Kasumi-1 (cell line): Measurements from ENCODE around the gene PIGU.

ENCODE experiments used
- DNase-seq, 2 experiments: peaks; one replicate each; lab custom pipeline; 2025; lab: John Stamatoyannopoulos, UW

Gene PIGU

DNA sequence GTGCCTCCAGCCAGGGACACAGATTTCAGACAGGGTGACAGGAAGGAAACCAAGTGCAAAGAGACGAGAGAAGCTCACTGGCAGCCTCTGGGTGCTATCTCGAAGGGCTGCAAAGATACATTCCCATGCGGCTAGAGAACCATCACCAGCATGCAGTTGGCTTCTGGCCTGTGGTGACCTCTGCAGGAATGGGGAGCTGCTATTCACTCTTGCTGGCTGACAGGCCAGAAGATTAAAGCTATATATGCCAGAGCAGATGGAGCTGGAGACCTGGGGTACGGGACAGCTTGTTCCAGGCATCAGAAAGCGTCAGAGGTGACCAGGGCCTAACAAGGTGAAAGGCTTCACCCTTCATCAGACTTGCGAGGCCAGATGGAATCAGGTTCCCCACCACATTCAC, 98.4 kb downstream of the PIGU start:
- DNase-seq: no peak

DNA sequence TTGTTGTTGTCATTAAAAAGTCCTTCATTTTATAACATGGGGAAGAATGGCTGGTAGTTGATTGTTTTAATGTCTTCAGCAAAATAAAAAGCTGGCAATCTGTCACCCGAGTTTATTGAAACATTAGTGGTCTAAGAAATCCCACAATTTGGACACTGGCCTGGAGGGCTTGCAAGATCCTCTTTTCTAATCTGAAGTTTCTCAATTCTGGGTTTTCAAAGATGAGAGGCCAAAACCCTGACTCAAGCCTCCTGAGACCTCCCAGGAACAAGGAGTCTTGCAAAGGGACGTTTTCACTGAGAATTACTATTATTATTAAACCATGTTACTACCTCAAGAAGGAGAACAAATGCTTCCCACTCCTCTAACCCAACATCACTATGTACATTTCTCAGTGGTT, 98.9 kb downstream of the PIGU start:
- DNase-seq: no peak

DNA sequence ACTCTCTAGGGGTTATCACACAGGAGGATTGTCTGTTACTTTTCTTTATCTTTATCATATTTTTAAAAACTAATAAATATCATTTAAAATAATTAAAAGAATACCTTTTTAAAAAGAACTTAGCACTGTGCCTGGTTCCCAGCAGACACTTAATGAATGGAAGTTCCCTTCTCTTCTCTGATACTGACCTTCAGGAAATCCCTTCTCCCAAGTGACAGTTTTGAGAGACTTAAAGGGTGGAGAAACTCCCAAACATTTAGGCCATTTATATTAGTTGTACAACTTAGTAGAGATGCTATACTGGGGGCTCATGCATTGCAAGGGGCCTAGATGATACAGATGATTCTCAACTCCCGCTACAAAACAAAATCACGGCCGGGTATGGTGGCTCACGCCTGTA, 99.8 kb downstream of the PIGU start:
- DNase-seq: no peak

DNA sequence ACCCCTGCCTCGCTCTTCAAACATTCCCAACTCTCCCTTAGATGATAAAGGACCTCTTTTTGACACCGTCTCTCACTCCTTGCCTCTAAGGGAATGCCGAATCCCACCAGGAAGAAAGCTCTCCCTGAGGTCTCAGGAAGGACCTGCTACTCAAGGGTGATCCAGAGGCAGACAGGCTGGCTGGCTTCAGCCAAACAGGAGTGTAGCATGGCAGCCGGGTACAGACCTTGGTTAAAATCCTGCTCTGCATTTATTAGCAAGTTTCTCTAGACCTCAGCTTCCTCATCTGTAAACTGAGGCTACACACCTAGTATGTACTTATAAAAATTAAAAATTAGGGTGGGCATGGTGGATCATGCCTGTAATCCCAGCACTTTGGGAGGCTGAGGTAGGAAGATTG, 101.1 kb downstream of the PIGU start:
- no peak for DNase-seq

DNA sequence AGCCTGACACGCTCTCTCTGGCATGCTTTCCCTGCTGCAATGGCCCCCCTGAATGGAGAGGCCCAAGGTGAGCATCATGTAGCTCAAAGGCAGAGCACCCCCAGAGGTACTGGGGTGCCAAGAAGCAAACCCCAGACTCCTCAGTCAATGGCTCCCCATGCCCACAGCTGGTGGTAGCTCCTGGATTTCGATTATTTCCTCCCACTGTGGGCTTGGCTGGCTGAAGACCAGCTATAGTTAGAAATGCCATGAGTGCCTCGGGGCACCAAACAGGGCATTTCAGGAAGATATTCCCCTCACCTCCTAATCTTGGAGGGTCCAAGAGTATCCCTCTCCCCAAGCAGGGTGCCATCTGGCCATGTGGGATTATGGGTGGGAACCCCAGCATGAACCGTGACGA, 101.6 kb downstream of the PIGU start:
- no peak for DNase-seq

DNA sequence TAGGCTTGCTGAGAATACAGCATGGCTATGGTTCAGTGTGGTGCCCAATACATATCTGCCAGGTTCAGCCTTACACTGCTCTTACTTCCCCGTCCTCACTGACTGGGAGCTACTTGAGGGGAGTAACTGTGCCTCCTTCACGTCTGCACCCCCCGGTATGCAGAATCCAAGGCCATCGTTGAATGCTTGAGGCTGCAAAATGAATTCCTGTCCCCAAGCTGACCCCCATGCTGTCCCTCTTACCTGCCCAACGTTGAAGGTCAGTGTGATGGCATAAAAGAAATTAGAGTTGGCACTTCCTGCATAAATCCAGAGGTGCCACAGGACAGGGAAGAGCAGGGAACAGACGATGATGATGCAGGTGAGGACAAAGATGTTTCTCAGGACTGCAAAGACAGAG, 102.0 kb downstream of the PIGU start:
- DNase-seq: no peak

DNA sequence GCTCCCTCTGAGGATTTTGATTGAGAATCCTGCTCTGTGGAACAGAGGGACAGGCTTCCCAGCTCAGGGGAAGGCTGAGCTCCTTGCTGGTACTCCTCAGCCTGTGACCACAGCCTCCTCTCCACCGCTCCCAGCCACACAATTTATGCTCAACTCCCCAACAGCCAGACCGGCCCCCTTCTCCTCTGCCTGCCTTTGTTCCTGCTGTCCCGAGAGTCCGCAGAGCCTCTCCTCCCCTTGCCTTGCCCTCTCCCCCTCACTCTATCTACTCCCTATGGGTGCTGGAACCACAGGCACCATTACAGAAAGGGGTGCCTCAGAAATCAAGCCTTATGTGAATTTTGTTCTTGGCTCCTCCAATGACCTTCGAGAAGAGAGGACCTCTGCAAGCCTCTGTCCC, 102.5 kb downstream of the PIGU start:
- no peak for DNase-seq

DNA sequence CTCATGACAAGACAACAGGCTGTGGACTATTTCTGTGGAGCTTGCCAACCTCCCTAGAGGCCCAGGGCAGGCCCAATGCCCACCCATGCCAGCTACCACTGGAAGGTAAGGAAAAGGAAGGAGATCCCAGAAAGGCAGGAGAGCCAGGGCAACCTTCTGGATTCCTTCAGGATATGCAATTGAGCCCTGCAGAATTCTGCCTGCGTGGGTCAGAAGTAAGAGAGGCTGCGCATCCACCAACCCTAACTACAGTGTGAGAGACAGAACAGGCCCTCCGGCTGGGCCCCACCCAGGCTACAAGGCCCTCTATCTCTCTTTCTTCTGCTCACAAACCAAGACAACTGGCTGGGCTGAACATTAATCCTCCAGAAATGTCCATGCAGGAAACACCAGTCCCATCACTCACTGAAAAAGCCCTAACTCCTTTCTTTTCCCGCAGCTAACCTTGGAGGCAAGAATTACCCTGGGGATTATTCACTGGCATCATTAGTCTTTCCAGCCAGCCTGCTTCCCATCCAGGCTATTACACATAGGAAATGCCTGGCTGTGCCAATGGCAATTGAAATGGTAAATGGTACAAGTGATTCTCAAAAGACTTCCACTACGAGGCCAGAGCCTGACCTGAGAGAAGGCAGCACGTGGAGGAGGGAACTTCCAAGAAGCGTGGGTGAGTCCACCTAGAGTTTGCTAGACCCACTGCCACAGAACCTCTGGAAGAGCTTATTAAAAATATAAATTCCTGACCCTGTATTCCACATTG, 103.2 kb downstream of the PIGU start:
- DNase-seq: no peak

DNA sequence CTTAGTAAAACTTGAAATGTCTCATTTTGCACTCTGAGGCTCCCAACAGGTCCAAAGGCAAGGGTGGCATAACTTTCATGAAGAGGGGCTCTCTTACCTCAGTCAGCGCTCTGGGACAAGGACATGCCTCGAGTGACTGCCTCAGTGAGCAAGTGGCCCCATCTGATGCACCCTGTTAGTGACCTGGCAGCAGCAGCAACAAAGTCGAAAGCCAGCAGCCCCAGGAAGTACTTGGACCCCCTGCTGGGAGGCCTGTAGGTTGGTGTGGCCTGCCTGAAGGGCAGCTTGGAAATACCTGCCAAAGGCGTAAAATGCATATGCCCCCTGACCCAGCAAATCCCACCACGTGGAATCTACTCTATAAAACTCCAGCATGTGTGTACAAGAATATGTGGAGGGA, 105.1 kb downstream of the PIGU start:
- DNase-seq: no peak

DNA sequence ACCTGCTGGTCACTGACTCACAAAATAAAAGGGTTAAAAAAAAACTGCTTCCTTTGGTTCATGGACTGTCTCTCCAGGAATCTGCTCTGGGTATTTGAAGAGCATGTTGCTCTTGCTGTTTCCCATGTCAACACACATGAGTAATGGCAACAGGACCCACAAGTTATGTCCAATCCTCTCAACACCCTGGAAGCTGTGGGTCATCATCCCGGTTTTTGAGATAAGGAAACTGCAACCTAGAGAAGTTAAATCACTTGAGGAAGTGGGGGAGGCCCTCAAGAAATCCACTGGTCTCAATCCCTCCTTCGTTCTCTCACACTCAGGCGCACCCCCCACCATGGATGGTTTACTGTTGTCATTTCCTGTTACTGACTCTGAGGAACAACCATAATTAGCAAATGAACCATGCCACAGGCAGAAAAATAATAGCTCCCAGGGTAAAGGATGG, 106.0 kb downstream of the PIGU start:
- peak in 1 of 2 experiments; percentile 17 for DNase-seq

DNA sequence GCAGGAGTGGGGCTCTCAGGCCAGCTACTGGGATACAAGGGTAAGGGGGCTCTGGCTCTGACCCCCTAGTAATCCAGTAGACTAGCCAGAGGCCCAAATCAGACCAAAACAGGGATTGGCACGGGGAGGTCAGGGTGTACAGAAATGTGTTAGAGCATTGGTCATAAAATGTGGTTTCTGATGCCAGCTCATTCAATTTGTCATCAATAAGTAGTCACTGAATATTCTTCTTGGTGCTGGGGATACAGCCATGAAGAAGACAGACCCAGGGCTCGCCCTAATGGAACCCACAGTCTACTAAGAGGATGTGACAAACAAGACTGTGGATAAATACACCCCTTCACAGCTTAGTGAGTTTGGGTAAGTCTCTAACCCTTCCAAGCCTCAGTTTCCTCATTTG, 107.3 kb downstream of the PIGU start:
- no peak for DNase-seq

DNA sequence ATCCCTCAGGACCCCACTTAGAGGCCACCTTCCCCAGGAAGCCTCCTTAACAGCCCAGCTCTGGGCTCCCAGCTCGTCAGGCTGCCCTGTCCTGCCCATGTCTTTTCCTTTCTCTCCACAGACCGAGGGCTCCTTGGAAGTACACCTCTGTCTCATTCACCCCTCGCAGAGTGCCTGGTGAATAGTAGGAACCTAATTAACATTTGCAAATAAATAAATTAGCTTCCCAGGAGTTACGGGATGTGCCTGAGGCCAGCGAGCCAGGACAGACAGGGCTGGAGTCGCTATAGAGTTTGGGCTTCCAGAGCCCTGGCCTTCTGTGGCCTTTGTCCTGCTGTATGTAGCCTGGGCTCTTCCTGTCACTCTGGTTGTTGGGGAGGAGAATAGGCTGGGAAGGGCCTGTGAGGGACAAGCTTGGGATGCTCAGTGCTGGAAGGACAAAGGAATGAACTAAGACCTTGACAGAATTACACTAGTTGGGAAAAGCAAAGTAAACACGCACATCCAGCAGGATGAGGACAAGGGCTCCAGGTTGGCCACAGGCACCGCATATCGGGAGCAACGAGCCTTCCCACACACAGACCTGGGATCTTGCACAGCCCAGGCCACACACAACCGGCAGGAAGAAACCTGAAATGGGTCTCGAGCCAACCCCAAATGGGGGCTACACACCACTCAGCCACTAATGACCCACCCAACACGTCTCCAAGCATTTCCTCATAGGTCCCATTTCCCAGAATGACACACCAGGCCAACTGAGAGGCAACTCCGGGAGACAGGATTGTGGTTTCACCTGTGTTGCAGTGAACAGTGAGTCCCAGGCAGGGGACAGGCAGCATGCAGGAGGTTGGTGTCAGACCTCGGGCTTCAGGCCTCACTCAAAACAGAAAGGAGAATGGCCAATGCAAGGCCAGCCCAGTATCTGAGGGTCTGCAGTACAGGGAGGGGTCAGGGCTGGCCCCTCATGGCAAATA, 108.7 kb downstream of the PIGU start:
- no peak for DNase-seq

DNA sequence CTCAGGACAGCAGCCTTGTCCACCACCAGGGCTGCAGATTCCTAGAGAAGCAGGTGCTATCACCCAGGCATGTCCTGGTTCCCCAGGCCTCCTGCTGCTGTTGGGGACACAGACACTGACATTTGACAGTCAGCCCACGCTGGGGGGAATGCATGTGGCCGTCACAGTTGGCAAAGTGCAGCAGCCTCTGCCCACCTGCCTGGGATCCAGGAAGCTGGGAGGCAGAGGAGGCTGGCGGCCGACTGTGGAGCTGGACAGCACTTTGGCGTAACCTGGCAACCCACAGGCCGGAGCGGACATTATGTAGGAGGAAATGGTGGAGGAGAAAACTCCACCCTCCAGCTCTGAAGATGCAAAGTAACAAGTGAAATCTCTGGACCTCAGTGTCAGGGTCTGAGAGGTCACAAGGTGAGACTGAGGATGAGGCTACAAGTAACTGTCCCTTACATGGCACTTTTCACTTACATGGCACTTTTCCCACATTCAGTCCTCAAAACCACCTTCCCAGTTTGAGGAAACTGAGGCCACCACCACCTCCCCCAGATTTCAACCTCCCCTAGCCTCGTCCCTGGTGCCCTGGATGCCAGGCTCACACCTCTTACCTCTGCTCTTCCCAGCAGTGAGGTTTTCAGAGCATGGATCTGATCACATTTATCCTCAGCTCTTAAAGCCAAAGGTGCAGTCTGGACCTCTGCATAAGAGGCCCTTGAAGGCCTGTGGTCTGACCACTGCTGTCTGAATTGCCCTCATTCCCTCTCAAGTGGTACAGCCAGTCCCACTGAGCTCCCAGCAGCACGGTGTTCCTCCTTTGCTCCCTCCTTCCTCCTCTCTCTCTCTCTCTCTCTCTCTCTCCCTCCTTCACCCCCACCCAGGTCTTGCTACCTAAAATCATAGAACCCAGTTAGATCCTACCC, 109.7 kb downstream of the PIGU start:
- no peak for DNase-seq

DNA sequence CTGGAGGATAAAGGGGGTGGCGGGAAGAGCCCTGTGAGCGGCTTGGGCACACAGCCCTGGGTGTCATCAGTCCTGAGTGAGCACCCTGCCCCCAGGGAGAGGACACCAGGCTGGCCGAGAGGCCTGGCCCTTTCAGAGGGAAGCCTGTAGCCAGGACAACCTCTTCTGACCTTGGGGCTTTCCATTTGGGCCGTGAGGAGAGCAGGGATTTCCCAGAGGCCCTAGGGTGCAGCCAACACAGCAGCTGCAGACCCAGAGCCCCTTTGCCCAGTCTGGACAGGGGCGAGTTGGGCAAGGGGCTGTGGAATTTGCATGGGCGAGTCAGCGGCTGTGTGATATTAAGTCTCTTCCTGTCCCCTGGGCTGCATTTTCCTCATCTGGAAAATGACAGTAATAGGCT, 112.1 kb downstream of the PIGU start:
- no peak for DNase-seq

DNA sequence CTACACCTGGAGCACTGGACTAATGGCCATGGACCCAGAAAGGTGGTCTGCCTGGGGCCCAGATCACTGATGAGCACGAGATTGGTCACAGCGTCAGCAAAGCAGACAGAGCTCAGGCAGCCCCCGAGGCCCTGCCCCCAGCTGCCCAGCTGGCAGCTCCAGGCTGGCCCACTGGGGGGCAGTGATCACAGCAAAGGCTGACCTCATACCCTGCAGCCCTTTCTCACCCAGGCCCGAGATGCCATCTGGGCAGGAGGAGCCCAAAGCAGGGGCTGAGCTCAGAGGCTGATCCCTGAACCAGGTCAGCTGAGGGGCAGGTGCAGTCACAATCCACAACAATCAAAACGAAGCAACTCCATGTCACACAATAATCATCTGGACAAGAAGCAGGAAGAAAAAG, 114.3 kb downstream of the PIGU start:
- peak; percentile 2 to 8 for DNase-seq

DNA sequence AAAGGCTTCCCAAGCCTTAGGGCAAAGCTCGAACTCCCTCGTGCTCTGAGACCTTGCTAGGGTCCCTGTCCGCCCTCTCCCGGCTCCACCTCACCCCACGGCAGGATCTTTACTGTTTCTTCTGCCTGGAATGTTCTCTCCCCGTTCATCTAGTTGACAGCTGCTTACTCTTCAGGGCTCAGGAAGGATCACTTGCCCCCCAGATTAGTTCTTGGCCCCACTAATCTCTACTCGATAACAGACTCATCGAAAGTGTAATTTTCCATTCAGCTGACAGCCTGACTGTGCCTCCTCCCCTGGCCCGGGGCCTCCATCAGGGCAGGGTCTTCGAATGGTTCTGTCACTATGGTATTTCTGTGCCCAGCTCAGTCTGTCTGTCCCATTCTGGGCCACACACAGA, 115.2 kb downstream of the PIGU start:
- no peak for DNase-seq

DNA sequence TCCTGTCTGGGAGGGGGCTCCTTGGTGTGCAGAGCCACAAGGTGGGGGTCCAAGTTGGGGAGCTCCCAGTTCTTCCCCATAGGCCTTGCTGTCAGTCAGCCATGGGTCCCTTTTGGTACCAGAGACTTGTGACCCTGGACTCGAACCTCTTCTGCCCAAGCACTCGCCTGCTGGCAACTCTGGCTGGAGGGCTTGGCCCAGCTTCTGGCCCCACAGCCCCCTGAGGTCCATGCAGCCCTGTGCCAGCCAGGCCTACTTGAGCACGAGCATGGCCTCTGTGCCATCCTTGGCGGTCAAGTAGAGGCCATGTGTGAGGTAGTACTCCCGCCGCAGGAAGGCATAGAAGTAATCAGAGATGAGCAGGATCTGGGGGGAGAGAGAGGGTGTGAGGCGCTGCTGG, 116.3 kb downstream of the PIGU start:
- DNase-seq: no peak

DNA sequence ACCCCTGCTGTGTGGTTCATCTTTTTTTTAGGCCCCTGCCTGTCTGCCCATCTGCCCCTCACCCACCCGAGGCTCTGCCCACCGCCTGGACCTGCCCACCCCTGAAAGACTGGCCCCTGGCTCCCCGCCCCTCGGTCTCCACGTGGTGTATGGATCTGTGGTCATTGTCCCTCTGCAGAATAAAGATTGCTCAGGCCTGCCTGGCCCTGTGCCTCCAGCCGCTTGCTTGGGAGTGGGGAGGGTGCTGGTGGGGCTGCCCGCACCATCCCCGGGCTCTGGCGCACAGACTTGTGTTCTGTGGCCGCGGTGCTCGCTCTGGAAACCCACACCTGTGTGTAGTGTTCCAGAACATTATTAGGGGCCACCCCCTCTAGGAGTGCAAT, 116.8 kb downstream of the PIGU start:
- no peak for DNase-seq

DNA sequence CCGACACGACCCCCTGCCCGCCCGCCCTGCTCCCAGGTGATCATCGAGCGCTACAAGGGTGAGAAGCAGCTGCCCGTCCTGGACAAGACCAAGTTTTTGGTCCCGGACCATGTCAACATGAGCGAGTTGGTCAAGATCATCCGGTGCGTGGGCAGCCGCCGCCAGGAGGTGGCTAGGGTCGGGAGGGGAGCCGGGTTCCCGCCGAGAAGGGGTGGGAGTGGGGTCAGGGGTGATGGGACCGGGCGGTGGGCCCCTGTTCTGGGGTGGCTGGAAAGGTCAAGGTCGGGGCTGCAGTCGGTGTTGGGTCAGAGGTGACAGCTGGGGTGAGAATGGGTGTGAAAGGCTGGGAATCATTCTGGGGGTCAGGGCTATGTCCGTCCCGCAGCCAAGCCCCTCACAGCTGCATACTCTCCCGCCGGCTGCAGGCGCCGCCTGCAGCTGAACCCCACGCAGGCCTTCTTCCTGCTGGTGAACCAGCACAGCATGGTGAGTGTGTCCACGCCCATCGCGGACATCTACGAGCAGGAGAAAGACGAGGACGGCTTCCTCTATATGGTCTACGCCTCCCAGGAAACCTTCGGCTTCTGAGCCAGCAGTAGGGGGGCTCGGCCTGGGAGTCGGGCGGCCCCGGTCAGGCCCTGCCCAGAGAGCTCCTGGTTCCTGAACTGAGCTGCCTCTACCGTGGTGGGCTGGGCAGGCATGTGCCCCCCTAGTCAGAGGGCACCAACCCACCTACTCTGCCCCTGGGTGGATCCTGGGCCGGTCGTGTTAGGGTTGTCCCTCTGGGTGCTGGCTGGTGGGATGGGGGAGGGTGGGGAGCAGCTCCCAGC, 117.4 kb downstream of the PIGU start:
- DNase-seq: no peak

DNA sequence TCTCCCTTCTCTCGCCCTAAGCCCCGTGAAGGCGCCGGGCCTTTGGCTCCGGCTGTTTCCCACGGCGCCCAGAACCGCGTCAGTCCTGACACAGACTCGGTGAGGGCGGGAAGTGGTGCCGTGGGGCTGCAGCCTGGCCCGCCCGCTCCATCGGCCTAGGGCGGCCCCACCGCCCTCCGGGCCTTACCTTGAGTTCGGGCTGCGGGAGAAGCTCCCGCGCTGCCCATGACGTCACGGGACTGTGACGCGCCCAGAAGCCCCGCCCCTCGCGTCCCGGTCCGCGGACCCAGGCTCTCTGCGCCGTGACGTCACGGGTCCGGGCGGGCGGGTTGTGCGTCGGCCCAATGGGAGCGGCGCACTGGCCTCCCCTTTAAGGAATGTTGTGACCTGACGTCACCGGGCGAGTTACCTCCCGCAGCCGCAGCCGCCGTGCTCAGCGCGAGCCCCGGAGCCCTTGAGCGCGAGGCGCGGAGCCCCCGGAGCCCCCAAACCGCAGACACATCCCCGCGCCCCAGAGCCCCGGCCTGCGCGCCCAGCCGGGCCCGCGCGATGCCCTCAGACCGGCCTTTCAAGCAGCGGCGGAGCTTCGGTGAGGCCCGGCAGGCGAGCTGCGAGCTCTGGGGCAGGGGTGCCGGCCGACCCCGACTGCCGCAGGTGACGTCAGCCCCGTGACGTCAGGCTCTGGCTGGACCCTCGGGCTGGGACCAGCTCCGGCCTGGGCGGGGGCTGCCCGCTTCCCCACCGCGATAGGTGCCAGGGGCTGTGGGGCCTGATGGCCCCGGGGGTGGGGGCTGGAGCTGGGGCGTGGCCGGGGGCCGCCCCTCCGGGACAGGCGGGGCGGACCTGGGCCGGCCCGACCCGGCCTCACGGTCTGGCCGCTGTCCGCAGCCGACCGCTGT, 118.3 kb downstream of the PIGU start, which contains the start of gene MAP1LC3A:
MAP1LC3A (plus strand) TSS at position 399 of the 899 bp plus-strand sequence; CDS start at position 550, 151 bp downstream.
- peak; percentile 15 to 48 for DNase-seq
